LNCAP (cell line): ENCODE results near the gene CUL1.

Source experiments
- TF ChIP-seq, protein P1 (sequence below): fragments of 450-650 bp; IDR thresholded peaks from 2 replicates; pipeline ENCODE4 v1.5.1; 2017; ENCODE audit warnings: mild to moderate bottlenecking

CUL1 gene

DNA sequence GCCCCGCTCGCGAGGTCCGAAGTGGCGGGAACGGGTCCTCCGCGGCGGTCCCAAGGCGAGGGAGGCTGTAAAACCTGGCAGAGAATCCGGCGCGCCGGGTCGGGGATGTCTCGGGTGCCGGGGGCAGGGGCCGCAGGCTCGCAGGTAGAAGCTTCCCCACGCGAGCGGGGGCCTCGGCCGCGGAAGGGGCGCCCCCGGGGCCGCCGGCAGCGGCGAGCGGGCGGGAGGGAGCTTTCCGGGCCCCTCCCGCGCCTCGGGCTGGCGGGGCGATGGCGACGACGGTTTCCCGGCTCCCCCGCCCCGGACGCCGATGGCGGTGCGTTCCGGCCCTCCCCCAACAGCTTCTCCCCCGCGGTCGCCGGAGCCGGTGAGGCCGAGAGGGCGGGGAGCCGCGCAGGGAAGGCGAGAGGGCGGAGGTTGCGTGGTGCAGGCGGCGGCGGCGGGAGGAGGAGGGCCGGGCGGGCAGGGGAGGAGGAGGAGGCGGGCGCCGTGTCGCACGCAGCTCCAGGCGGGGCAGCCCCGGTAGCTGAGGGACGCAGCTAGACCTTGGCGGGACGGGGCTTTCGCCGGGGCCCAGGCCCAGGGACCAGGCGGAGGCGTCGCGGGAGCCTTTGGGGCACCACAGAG lies at the start of gene CUL1:
Gene CUL1, plus strand, starts transcription at position 507 of the 627 bp plus-strand sequence. CDS start 31,220 bp downstream, outside the sequence.
- TF ChIP-seq, protein P1, sequence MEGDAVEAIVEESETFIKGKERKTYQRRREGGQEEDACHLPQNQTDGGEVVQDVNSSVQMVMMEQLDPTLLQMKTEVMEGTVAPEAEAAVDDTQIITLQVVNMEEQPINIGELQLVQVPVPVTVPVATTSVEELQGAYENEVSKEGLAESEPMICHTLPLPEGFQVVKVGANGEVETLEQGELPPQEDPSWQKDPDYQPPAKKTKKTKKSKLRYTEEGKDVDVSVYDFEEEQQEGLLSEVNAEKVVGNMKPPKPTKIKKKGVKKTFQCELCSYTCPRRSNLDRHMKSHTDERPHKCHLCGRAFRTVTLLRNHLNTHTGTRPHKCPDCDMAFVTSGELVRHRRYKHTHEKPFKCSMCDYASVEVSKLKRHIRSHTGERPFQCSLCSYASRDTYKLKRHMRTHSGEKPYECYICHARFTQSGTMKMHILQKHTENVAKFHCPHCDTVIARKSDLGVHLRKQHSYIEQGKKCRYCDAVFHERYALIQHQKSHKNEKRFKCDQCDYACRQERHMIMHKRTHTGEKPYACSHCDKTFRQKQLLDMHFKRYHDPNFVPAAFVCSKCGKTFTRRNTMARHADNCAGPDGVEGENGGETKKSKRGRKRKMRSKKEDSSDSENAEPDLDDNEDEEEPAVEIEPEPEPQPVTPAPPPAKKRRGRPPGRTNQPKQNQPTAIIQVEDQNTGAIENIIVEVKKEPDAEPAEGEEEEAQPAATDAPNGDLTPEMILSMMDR: no peak

DNA sequence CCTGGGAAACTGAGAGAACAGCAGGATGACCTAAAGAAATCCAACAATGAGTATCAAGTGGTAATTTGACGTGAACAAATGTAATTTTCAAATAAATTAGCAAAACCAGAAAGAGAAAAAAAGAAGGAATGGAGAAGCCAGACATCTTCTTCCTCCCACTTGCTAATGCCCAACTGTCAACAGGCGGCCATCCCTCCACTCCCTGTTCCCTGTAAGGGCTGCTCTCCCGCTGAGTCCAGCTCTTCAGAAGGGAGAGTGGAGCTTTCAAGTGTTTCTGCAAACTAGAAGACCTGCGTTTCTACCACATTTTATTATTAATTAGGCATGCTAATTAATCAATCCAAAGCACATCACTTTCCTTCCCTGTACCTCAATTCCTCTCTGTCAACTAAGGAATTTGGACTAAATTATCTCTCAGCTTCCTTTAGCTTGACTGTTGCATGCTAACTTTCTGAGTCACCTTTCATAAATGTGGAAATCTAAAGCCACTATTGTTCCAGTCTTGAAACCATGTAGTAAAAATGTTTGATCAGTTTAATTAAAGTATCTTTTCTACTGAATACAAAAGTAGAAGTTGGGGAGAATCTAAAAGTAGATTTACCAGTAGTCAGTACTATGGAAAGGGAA lies 48.4 kb upstream of the CUL1 start:
- TF ChIP-seq, protein P1: no peak

DNA sequence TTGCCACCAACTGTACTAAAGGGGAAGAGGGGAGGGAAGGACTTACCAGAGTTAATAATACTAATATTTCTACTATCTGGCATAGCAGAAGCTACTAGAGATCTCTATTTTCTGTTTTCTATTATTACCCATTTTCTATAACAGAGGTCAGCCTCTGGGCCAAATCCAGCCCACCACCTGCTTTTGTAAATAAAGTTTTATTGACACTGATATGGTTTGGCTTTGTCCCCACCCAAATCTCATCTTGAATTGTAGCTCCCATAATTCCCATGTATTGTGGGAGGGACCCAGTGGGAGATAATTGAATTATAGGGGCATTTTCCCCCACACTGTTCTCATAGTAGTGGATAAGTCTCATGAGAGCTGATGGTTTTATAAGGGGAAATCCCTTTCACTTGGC lies 45.9 kb upstream of the CUL1 start:
- TF ChIP-seq, protein P1: no peak

DNA sequence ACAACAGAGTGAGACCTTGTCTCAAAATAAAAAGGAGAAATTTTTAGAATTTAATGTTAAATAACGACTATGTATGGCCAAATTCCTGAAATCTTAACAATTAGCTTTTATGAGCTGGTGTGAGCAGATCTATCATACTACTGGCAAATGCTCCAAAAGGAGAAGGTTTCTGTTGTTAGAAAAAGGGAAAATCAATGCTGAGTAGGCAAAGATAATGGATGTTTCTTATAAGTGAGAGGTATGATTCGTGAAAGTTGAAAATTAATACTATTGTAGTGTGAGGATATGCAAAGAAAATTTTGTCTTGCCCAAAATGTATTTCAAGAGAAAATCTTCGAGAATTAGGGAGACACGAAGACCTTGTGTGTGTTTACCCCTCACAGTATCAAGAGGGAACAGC lies 40.8 kb upstream of the CUL1 start:
- TF ChIP-seq, protein P1: no peak

DNA sequence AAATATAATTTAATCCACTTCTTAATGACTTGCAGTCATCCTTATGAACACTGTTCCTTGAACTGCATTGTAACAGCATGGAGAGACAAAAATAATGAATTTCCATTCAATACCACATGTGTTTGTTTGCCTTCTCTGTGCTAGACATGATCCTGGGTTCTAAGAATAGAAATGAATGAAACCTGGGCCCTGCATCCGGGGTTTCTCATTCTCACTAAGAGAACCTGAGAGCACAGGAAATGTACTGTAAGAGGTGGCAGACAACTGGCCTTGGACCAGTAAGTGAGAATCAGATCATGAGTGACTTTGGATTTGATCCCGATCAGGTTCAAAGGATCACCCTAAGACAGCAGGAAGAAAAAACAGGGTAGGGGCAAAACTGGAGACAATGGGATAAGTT lies 37.2 kb upstream of the CUL1 start:
- TF ChIP-seq, protein P1: no peak

DNA sequence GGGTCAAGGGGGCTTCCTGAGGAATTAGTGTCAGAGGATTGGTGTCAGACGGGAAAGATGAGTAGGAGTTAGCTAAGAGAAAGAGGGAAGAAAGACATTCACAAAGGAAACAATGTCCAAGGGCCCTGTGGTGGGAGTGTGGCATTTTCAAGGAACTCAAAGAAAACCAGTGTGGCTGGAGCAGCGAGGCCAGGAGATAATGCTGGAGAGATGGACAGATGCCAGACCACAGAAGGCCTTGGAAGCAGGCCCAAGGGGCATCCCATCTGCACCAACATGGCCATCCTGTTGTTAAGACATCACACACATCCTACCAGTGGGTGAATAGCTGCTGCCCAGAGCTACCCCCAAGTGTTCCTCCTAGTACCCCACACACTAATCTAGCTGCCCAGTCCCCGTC lies 36.1 kb upstream of the CUL1 start:
- TF ChIP-seq, protein P1: no peak

DNA sequence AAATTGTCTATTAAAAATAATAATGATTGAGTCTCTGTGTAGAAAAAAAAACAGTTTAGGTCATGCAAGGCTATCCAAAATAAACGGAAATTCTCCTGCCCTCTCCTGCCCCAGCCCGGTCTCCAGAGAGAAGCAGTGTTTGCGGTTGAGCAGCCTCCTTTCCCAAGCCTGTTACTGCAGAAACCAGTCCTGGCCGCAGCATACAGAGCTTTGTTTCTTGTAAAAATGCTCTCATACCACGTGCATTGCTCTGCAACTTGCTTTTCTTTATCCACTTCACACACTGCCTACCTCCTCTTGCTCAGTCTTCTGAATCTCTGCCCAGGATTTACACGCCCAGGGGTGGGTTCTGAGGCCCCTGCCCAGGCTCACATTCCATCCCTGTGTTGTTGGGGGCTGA lies 34.4 kb upstream of the CUL1 start:
- TF ChIP-seq, protein P1: no peak
